Measurements from ENCODE around the gene SERF2.
"Not testable (repeated sequence)": the region's sequence is repeated elsewhere in the genome, so short reads cannot be mapped to it uniquely, and the experiment has no call there.

- not testable (repeated sequence) for TF ChIP-seq CTCF (conservative IDR thresholded peaks at IDR 0.05 in 1 of 2, IDR thresholded peaks at IDR 0.05 in 1 of 2; ENCODE audit: extremely low read depth in 1 of 2, insufficient read depth in 1 of 2, low read depth in 1 of 2, low read length in 2 of 2); EZH2 (IDR thresholded peaks at IDR 0.05; ENCODE audit: borderline replicate concordance, low read length)
These were observed 33.2 kb downstream of the SERF2 start for GRCh38 chr15:43825305-43825704.
